NCI-H1436 treated with DMSO at 0.1 percent for 48 hours (cell line): ENCODE data around the gene BCO2.
"Not testable (repeated sequence)": the region's sequence is repeated elsewhere in the genome, so short reads cannot be mapped to it uniquely, and the experiment has no call there.

Source experiments
- DNase-seq: peaks from one replicate; lab custom pipeline; 2025; lab: John Stamatoyannopoulos, UW

BCO2 gene

GRCh38 chr11:112167145-112167544 lies 8.2 kb upstream of the BCO2 start, which contains the start of gene TEX12:
TEX12 (plus strand) TSS chr11:112167372; CDS start chr11:112169269, 1,897 bp downstream.
- DNase-seq: no peak

- no peak for DNase-seq
These were observed 2.8 kb upstream of the BCO2 start for GRCh38 chr11:112172362-112172994.

GRCh38 chr11:112173152-112173551 lies 2.2 kb upstream of the BCO2 start:
- no peak for DNase-seq

GRCh38 chr11:112175599-112175952 lies 264 bp downstream of the BCO2 start:
- DNase-seq: no peak

GRCh38 chr11:112176077-112176476 lies 765 bp downstream of the BCO2 start:
- DNase-seq: no peak

- DNase-seq: no peak
These were observed 2.3 kb downstream of the BCO2 start for GRCh38 chr11:112177589-112177988.

- no peak for DNase-seq
These were observed 3.1 kb downstream of the BCO2 start for GRCh38 chr11:112178428-112178827.

- DNase-seq: no peak
These were observed 3.6 kb downstream of the BCO2 start for GRCh38 chr11:112178936-112179335.

GRCh38 chr11:112179601-112180000 lies 4.3 kb downstream of the BCO2 start:
- DNase-seq: no peak

GRCh38 chr11:112182867-112183266 lies 7.6 kb downstream of the BCO2 start:
- no peak for DNase-seq

- no peak for DNase-seq
These were observed 10.6 kb downstream of the BCO2 start for GRCh38 chr11:112185883-112186282.

GRCh38 chr11:112186304-112186703 lies 11.0 kb downstream of the BCO2 start:
- no peak for DNase-seq

- DNase-seq: not testable (repeated sequence)
These were observed 19.8 kb downstream of the BCO2 start for GRCh38 chr11:112195113-112195512.

GRCh38 chr11:112195951-112196351 lies 20.6 kb downstream of the BCO2 start:
- DNase-seq: no peak

- DNase-seq: no peak
These were observed 21.3 kb downstream of the BCO2 start for GRCh38 chr11:112196519-112197087.

- DNase-seq: not testable (repeated sequence)
These were observed 23.8 kb downstream of the BCO2 start for GRCh38 chr11:112199101-112199500.

- no peak for DNase-seq
These were observed 24.9 kb downstream of the BCO2 start for GRCh38 chr11:112200252-112200651.

GRCh38 chr11:112206071-112206470 lies 30.8 kb downstream of the BCO2 start:
- DNase-seq: no peak

- no peak for DNase-seq
These were observed 35.6 kb downstream of the BCO2 start for GRCh38 chr11:112210890-112211289.

- no peak for DNase-seq
These were observed 36.2 kb downstream of the BCO2 start for GRCh38 chr11:112211536-112211935.

GRCh38 chr11:112212290-112212689 lies 37.0 kb downstream of the BCO2 start:
- no peak for DNase-seq

- DNase-seq: no peak
These were observed 37.4 kb downstream of the BCO2 start for GRCh38 chr11:112212710-112213109.

- DNase-seq: no peak
These were observed 38.4 kb downstream of the BCO2 start for GRCh38 chr11:112213753-112214152.

GRCh38 chr11:112215621-112216020 lies 40.3 kb downstream of the BCO2 start:
- DNase-seq: no peak
